GM19395 (cell line): ENCODE results near the gene UBAP2L.
"Not testable (repeated sequence)": the region's sequence is repeated elsewhere in the genome, so short reads cannot be mapped to it uniquely, and the experiment has no call there.

ENCODE experiments used
- ATAC-seq: cut with Tn5 transposase; IDR thresholded peaks from one replicate; pipeline ENCODE4 v1.9.1; 2021; ENCODE audit warnings: mild to moderate bottlenecking, moderate library complexity; ENCODE audit not compliant: unreplicated experiment

UBAP2L gene

DNA sequence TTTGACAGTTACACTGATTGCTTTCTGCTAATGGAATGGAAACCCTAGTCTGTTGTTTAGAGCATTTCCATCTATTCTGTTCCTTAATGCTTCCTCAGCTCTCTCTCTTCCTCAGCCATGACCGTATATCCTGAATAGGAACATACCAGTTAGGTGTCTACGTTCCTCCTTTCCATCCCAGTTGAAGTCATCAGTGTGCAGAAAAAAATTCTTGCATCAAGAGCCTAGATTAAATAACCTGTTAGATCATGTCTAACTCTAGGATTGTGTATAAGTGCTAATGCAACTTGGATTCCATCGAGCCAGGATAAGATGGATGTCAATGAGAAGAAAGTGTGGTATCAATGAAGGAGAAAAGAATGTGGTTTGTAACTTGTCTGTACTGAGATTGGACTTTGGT lies 18.7 kb downstream of the UBAP2L start:
- no peak for ATAC-seq

DNA sequence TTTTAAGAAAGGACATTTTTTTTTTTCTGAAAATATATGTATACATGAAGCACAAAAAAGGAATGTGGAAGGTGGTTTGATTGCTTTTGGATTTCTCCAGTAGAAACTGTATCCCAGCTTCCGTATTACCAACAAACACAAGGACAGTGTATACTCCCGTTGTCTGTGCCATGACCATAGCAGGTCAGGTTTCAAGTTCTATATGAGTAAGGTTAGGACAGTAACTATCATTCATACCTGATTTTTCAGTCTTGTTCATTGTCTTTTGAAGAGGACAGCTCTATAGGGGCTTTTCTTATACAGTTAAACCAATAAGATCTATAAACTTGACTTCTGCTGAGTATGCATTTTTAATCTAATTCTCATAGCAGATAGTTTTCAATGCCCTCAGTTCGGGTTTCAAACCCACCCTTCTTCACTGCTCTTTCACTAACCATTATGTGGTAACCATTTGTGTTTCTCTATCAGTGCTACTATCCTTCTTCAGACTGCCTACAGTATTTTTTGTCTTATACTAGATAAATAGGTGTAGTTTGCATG lies 19.6 kb downstream of the UBAP2L start:
- ATAC-seq = no peak

DNA sequence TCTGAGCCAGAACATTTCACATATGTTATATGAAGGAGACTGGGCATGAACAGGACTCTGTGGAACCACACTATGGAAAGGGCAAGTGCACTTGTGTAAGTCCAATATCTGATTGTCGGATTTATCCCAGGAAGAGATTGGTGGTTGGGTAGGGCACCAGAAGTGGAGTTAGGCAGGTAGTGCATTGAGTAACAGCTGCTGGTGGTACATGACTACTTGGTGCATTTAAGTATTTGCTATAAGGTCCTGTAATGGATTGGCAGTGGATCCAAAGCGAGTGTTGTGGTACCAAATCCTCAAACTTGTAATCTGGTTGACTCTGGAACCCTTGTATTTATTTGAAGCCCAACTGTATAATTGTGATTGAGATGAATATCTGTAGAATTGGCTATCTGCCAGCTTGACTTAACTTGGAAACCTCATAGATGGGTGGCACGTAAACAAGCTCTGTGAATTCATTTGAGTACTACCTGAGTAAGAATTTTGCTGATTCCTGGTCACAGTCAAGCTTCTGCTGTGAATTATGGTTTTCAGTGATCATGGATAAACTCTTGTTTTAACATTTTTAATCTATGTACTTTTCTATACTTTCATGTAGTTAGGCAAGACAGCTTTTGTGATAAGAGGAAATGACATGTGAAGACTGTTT lies 21.1 kb downstream of the UBAP2L start:
- ATAC-seq = no peak

DNA sequence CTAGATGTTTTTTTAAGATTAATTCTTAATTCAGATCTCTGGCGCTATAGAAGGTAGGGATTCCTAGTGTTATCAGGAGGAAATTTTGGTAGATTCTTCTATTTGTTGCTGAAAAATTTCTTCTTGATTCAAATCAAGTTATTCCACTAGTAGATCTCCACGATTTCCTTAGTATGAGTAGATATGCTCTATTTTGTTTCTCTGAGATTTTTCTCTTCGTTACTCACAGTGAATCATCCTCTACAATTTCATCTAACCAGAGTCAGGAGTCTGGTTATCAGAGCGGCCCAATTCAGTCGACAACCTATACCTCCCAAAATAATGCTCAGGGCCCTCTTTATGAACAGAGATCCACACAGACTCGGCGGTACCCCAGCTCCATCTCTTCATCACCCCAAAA lies 32.9 kb downstream of the UBAP2L start:
- ATAC-seq = no peak

DNA sequence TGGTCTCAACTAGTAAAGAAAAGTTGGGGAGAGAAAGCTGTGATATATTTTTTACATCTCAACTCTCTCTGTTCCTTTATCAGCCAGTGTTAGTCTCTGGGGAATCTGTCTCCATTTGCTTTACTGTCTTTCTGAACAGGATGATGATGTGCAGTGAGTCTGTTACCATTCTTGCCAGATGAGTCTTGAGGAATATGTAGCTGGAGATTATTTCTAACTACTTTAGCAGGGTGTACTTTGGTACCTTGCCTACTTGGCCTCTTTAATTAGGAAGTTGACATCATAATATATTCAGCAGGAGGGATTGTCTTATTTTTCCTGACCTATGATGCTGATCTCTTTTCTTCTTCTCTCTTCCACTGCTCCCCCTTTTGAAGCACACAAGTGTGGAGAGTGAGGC lies 35.9 kb downstream of the UBAP2L start:
- no peak for ATAC-seq

DNA sequence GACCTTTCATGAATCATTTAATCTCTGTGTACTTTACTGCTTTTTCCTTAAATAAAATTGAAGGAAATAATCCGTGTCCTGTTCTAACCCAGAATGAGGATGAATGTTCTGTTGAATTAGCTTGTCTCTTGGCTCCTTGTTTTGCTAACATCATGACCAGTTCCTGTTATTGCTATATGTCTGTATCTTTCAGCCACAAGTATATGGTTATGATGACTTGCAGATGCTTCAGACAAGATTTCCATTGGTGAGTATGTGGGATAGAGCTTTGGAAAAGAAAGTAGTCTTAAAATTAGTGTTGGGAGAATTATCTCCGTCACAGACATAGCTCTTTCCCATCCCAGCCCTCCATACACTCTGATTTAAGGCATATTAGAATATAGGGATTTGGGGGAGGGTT lies 38.0 kb downstream of the UBAP2L start:
- no peak for ATAC-seq

DNA sequence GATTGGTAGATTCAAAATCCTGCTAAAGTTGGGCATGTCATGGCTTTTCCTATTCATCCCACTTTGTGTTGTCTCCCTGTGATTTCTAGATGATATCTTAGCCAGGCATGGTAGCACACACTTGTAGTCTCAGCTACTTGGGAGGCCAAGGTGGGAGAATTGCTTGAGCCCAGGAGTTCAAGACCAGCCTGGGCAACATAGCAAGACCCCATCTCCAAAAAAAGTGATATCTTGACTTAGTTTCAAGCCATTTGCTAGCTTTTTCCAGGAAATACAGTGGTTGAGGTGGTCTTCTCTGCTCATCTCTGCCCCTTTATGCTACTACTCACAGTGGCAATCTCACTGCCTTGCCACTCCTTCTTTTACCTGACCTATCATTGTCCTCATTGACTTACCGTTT lies 39.4 kb downstream of the UBAP2L start:
- ATAC-seq = no peak

DNA sequence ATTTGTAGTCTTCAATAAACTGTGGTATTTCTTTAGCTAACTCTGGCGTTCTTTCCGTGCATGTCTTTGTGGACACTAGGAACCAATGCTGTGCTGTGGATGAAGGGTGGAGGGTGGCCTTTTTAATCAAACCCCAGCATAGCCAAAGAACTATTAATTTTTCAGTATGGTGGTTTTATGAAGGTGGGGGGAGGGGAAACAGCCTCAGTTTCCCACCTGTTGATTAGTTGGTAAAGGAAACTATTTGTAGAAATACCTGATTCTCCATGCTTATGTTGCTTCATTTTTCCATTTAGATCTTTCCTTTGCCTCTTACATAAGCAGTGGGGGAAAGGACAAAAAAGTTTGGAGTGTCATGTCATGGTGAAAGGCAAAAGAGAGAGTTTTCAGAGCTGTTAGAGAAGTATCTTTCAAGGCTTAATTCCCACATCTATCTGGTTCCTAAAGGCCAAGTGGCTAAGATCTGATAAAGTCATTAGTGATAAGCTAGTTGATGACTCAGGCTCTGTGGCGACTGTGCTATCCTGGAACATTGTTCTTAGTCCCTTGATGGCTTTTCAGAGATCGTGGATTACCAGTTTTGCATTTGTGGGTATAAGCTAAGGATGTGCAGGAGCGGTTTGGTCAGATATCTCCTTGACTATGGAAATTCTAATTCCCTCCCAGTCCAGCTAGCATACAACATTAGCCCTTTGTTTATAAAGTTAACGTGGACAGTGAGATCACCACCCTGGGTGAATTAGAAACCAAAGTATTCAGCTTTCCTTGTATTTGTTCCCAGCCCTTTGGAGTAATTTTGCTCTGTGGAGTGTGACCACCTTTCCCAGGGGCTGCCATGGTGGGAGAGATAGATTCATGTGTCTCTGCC lies 42.9 kb downstream of the UBAP2L start:
- no peak for ATAC-seq

DNA sequence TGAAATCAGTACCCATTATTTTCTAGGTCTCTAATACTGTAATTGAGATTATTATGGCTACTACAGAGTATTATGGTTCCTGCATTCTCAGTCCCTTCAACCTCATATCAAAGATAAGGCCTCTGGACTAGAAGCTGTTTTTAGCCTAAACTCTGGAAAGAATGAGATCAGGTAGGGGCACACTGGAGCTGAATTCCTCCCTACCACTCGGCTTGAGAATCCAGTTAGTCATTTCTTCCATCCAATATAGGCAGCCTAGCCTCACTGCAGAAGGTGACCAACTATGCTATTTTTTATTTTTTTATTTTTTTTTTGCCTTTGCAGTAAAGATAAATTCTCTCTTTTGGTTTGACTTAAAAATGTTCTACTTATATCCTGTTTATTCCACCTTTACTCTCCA lies 43.7 kb downstream of the UBAP2L start:
- ATAC-seq = no peak

DNA sequence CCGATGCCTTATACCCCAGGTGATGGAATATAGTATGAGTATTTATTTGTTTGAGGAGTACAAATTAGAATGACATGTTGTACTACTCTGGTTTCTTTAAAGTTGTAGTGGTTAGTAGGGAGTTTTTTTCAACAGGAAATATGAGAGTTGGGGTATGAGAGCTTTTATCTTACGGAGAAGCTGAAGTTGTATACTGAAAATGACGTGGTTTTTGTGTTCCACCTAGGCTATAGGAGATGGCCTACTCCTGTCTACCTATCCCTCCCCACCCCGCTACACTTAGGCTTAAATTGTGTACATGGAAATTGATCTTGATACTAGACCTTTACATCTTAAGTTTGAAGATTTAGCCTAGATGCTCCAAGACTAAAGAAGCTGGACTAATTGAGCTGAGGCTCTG lies 44.8 kb downstream of the UBAP2L start:
- no peak for ATAC-seq

DNA sequence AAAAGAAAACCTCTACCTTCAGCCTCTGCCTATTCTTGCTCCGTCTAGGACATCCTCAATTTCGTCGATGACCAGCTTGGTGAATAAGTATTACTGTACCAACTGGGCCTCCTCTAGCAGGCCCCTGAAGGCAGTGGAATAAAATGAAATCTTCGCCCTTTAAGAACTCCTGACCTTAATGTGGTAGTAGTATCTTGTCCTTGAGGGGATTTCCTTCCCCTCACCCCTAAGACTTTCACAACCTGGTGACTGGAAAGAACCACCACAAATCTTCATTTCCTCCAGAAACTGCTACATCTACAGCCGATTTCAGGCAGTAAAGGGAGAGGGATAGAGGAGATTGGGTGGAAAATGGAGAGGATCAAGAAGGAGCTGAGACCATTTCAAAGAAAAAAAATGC lies 50.1 kb downstream of the UBAP2L start:
- no peak for ATAC-seq

DNA sequence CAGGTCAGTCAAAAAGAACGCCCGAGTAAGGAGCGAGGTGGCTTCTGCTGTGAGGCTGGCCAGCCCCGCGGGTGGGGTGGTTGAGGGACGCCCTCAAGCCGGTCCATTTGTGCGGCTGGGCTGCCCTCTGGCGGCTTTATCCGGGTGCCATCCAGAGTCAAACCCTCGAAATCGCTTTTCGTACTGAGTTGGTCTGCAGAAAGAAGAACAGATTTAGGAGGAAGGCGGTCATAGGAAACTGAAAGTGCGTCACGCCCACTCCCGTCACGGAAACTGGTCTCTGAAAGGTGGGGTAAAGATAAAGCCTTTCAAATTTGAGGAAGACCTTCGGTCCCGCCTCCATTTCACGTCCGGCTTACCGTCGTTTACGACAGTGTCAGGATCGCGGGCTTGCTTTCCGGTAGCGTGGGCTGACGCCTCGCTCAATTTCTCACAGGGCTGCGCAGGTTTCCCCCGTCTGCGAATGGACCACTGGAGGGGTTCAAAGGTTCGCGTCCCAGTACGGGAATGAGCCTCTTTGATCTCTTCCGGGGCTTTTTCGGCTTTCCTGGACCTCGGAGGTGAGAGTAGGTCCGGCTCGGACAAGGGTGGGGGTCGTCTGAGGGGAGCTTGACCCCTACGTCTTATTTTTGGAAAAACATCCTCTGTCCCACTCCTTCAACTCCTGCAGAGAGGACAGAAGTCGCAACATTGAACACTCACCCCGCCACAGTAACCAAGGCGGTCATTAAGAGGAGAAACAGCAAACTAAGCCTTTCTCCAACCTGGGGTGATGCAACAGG lies 51.7 kb downstream of the UBAP2L start, which contains the start of gene HAX1:
TSS of gene HAX1 (plus strand) at position 413 of the 782 bp plus-strand sequence. CDS start at position 508, 95 bp downstream.
- ATAC-seq = peak; percentile 82

DNA sequence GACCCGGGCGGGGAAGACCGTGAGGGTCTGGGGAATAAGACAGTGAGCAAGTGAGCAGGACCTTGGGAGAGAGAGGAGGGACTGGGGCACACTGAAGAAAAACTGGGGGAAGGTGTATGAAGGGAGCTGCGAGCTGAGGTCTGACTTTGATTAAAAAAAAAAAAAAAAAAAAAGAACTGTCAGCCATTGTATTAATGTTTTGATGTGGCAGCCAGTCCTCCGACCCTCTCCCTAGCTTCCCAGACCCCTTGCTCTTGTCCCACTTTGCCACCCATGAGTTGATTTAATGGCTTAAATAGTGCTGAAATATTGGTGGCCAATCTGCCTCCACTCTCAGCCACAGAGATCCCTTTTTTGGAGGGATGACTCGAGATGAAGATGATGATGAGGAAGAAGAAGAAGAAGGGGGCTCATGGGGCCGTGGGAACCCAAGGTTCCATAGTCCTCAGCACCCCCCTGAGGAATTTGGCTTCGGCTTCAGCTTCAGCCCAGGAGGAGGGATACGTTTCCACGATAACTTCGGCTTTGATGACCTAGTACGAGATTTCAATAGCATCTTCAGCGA lies 52.3 kb downstream of the UBAP2L start:
- ATAC-seq = no peak

DNA sequence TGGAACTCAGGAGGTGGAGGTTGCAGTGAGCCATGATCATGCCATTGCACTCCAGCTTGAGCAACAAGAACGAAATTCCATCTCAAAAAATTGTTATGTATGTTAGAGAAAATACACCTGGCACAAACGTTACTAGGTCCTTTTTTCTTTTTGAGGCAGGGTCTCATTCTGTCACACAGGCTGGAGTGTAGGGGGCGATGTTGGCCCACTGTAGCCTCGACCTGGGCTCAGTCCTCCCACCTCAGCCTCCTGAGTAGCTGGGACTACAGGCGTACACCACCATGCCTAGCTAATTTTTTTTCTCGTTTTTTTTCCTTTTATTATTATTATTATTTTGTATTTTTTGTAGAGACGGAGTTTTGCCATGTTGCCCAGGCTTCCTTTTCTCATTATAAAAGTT lies 56.0 kb downstream of the UBAP2L start:
- ATAC-seq = no peak

DNA sequence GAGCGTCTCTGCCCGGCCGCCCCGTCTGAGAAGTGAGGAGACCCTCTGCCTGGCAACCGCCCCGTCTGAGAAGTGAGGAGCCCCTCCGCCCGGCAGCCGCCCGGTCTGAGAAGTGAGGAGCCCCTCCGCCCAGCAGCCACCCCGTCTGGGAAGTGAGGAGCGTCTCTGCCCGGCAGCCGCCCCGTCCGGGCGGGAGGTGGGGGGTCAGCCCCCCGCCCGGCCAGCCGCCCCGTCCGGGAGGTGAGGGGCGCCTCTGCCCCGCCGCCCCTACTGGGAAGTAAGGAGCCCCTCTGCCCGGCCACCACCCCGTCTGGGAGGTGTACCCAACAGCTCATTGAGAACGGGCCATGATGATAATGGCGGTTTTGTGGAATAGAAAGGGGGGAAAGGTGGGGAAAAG lies 66.8 kb downstream of the UBAP2L start:
- ATAC-seq = not testable (repeated sequence)

DNA sequence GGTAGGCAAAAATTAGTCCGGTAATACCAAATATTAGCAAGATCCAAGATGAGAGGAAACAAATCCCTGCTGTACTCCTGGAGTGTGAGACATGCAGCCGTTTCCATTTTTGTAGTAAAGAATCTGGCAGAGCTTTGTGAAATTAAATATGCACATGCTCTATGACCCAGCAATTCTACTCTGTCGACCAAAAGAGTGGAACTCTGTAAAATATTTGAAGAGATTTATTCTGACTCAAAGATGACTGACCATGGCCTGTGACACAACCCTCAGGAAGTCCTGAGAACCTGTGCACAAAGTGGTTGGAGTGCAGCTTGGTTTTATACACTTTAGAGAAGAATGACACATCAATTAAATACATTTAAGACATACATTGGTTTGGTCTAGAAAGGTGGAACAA lies 67.9 kb downstream of the UBAP2L start:
- ATAC-seq = no peak

DNA sequence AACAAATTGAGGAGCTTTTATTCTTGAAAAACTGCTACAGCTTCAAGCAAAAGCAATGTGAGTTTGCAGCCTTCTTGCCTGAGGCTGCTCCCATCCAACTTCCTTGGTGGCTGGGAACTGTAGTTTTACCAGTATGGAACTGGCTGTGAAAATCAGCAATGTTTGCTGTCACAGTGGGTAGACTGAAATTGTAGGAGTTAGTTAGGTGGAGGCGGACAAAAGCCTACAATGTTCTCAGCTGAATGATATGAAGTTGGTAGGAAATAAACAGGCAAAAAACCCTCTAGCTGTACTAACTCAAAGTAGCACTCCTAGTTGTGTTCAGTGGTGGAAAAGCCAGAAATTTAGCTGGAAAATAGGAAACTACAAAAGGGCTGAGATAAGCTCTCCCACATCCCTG lies 70.2 kb downstream of the UBAP2L start:
- ATAC-seq = no peak

DNA sequence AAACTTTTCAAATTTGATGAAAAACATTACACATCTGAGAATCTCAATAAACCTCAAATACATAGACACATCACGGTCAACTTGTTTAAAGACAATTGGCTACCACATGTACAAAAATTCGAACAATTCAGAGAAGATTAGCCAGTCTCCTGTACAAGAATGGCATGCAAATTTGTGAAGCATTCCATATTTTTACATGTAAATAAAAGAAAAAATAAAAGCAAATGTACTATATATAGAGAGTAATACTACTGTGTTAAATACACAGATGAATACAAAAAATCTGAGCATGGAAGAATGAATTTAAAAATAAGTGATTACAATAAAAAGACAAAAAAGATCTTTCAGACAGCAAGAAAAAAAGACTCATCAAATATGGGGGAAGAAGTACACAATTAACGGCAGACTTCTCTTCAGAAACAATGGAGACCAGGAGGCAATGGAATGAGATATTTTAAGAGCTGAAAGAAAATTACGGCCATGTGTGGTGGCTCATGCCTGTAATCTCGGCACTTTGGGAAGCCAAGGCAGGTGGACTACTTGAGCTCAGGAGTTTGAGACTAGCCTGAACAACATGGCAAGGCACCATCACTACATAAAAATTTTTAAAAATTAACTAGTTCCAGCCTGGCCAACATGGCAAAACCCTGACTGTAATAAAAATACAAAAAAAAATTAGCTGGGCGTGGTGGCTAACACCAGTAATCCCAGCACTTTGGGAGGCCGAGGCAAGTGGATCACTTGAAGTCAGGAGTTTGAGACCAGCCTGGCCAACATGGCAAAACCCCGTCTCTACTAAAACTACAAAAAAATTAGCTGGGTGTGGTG lies 74.9 kb downstream of the UBAP2L start:
- ATAC-seq = no peak

DNA sequence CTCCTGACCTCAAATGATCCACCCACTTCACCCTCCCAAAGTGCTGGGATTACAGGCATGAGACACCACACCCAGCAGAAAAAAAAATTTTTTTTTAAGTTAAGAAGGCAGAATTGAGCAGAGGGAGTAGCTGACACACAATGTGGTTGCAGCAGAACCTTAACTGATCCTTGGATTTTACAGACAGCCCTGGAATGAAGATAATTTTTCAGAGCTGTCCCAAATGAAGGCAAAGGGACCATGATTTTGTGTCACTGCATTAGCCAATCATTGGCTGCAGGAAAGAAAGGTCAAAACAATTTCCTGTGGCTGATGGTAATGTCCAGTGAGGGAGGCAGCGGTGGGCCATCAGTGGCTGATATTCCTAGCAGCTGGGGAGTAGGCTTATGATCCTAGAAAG lies 80.8 kb downstream of the UBAP2L start:
- ATAC-seq = no peak

DNA sequence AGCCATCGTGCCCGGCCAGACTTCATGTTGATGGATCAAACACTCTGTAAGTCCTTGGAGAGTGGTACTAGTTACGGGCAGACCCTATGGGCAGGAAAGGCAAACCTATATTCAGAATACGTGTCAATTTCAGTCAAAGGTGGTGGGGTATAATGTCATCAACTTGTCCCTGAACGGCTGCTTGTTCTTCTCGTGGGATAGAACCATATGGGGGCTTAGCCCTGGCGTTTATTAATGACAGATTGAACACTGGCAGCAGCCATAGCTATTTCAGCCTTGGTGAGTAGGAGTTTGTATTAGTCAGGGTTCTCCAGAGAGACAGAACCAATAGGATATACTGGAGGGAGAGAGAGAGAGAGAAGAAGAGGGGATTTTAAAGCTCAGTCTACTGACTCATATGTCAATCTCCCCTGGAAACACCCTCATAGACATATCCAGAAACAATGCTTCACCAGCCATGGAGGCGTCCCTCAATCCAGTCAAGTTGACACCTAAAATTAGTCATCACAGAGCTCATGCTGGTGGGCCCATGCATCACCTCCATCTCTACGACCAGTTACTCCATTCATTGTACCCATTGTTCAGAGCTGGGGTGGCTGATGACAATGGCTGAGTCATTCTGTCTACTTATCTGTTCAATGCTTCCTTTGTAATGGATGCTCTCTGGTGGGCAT lies 84.0 kb downstream of the UBAP2L start:
- ATAC-seq = no peak
